Measurements from ENCODE around the gene SPECC1.

Gene SPECC1

DNA sequence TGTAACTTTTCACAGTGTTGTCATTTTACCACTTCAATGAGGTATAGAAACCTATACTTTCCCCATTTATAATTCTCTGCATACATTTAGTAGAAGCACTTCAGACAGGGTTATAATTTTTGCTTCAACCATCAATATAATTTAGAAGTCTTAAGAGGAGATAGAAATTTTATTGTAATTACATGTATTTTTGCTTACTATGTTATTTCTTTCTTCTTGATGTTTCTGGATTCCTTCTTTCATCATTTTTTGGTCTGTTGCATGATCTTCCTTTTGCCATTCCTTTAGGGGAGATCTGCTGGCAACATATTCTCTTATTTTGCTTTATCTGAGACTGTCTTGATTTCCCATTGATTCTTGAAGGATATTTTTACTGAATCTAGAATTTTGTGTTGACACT is 31.1 kb downstream of the SPECC1 start:
- TF ChIP-seq, protein P1, sequence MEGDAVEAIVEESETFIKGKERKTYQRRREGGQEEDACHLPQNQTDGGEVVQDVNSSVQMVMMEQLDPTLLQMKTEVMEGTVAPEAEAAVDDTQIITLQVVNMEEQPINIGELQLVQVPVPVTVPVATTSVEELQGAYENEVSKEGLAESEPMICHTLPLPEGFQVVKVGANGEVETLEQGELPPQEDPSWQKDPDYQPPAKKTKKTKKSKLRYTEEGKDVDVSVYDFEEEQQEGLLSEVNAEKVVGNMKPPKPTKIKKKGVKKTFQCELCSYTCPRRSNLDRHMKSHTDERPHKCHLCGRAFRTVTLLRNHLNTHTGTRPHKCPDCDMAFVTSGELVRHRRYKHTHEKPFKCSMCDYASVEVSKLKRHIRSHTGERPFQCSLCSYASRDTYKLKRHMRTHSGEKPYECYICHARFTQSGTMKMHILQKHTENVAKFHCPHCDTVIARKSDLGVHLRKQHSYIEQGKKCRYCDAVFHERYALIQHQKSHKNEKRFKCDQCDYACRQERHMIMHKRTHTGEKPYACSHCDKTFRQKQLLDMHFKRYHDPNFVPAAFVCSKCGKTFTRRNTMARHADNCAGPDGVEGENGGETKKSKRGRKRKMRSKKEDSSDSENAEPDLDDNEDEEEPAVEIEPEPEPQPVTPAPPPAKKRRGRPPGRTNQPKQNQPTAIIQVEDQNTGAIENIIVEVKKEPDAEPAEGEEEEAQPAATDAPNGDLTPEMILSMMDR (IDR thresholded peaks at IDR 0.05; ENCODE audit: low read depth, low read length), result no peak
- DNase-seq (ENCODE audit: extremely low read depth, low read depth), result no peak

DNA sequence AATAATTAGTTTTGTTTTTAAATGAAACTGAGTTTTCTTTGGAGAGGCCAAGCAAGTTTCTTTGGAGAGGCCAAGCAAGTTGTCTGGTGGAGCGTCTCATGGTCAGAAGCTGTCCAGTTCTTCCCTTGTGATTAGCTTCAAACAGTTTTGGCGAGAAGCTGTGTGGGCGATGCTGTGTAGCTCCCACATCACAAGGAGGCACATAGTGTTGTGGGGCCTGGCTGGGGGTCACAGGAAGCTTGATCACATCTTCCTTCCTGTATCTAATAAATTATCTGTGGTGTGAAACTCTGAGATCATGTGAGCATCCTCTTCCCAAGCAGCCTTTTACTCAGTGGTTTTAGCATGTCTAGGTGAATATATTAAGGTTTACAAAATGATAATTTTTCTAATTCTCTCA is 33.9 kb downstream of the SPECC1 start:
- DNase-seq (ENCODE audit: extremely low read depth, low read depth), result no peak
- TF ChIP-seq, protein P1 (IDR thresholded peaks at IDR 0.05; ENCODE audit: low read depth, low read length), result no peak

DNA sequence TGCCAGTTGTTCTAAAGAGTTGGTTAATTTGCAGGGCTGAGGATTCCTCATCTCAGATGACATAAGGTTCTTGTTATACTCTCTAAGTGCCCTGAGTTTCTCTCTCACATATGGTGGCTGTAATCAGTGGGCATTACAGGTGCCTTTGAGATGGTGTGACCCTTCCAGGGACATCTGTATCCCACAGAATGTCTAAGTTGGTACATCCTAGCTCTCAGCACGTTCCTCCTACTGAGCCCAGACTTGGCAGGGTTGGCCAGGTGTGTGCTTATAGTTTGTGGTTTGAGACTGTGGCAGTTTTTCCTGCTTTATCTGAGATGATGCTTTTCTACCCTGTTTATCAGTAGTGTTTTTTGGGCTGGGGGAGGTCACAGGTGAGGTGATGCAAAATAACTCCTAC is 36.3 kb downstream of the SPECC1 start:
- no peak for DNase-seq (ENCODE audit: extremely low read depth, low read depth)
- TF ChIP-seq, protein P1 (IDR thresholded peaks at IDR 0.05; ENCODE audit: low read depth, low read length), result no peak

DNA sequence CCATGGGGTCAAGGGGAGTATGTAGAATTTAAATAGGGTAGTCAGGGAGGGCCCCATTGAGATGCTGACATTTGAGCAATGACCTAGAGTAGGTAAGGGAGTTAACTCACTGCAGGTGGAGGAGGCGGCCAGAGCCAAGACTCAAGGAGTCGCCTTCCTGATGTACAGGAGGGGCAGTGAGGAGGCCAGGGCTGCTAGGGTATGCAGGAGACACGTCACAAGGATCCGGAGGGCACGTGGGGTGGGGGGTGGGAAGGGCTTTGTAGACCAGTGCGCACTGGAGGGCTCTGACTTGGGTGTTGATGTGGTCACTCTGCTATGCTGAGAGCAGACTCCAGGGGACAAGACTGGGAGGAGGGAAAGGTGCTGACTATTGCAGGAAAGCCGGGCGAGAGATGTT is 37.5 kb downstream of the SPECC1 start:
- TF ChIP-seq, protein P1 (IDR thresholded peaks at IDR 0.05; ENCODE audit: low read depth, low read length), result no peak

DNA sequence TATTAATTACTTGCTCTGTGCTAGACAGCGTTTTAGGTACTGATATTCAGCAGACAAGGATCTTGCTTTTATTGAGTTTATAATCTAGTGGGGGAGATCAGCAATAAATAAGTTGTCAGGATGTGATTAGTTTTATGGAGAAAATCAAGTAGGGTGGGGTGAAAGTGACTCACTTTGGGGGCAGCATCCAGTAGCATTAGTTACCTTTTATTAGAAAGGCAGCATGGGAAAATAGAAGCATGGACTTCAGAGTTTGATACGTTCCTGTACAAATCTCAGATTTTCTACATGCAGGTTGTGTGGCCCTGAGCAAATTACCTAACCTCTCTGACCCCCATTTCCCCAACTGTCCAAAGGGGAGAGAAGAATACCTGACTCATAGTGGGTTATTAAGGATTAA is 42.5 kb downstream of the SPECC1 start:
- TF ChIP-seq, protein P1 (IDR thresholded peaks at IDR 0.05; ENCODE audit: low read depth, low read length), result no peak
- no peak for DNase-seq (ENCODE audit: extremely low read depth, low read depth)

More for the DNA sequence above, 37.5 kb downstream of the SPECC1 start:
- DNase-seq (ENCODE audit: extremely low read depth, low read depth), result no peak

DNA sequence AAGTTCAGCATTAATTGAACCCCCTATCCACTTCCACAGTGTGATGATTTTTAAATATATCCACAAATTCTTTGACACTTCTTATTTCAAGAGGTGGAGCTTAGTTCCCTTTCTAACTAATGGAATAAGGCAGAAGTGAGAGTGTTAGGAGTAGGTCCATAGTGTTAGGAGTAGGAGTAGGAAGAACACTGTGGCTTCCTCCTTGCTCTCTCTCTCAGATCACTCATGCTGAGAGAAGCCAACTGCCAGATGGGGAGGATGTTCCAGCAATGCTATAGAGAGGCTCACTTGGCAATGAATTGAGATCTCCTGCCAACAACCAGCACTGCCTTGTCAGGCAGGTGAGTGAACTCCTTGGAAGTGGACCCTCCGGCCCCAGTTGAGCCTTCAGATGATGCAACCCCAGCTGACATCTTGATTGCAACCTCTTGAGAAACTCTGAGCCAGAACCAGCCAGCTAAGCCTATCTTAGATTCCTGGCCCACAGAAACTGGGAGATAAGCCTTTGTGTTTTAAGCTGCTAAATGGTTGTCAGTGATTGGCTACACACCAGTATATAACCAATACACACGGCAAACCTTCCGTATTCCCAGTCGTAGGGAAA is 44.3 kb downstream of the SPECC1 start:
- no peak for DNase-seq (ENCODE audit: extremely low read depth, low read depth)
- TF ChIP-seq, protein P1 (IDR thresholded peaks at IDR 0.05; ENCODE audit: low read depth, low read length), result no peak

DNA sequence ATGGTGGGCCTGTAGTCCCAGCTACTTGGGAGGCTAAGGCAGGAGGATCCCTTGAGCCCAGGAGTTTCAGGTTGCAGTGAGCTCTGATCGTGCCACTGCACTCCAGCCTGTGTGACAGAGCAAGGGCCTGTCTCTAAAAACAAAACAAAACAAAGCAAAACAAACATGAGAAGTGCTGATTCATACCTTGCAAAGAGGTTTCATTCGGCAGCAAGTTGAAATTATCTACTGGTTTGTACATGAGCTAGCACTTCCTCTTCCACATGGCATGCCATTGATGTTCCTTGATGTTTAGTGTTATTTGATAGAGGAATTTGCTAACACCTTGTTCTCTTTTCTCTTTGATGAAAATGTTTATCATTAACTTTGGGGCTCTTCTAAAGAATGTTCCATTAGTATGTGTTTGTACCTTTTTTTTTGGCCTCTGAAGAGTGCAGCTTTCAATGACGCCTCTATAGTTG is 50.6 kb downstream of the SPECC1 start:
- TF ChIP-seq, protein P1 (IDR thresholded peaks at IDR 0.05; ENCODE audit: low read depth, low read length), result no peak
- no peak for DNase-seq (ENCODE audit: extremely low read depth, low read depth)

All from AG09319 (cell line).